Esophagus squamous epithelium (tissue), 5 donors: ENCODE results near the gene NEK9. TPM values are rescaled to one million over a fixed set of nuclear protein-coding genes. Genes with fewer than 3 reads are reported as not detected.

Experiments used
- DNase-seq: peaks from one replicate; lab custom pipeline; 2025; lab: John Stamatoyannopoulos, UW
- H3K27ac ChIP-seq, 4 donors: fragments of 200-600 bp; sonication (generic); one replicate each; pipeline ENCODE4 v1.5.1; 2016 to 2019; ENCODE audit warnings: mild to moderate bottlenecking in 1 of 4
- H3K27me3 ChIP-seq, 4 donors: fragments of 200-600 bp; sonication (generic); 1 replicate in 3 of 4; 2 replicates in 1 of 4; pipeline versions ENCODE4 v1.5.1 to v1.6.0; 2017 to 2021; ENCODE audit warnings: antibody characterized with exemption in 1 of 4
- H3K36me3 ChIP-seq, 3 donors: fragments of 200-600 bp; sonication (generic); one replicate each; pipeline ENCODE4 v1.5.1; 2016 to 2019
- H3K4me1 ChIP-seq, 3 donors: fragments of 200-600 bp; sonication (generic); one replicate each; pipeline ENCODE4 v1.5.1; 2017 to 2019
- H3K4me3 ChIP-seq, 4 donors: fragments of 200-600 bp; sonication (generic); 1 replicate in 3 of 4; 2 replicates in 1 of 4; pipeline ENCODE4 v1.5.1; 2016 to 2019; ENCODE audit warnings: mild to moderate bottlenecking in 2 of 4, moderate library complexity in 1 of 4
- H3K9me3 ChIP-seq, 3 donors: fragments of 200-600 bp; sonication (generic); one replicate each; pipeline ENCODE4 v1.5.1; 2016 to 2019
- CTCF ChIP-seq, 6 experiments: fragments of 450-650 bp in 4 of 6; fragments of 200-600 bp in 2 of 6; sonication (generic) in 2 of 6; IDR thresholded peaks; one replicate each; pipeline ENCODE4 v1.5.1; 2016 to 2019; ENCODE audit warnings: antibody characterized with exemption in 6 of 6, mild to moderate bottlenecking in 4 of 6, moderate library complexity in 4 of 6
- POLR2A ChIP-seq, 4 donors: fragments of 450-650 bp; IDR thresholded peaks; one replicate each; pipeline ENCODE4 v1.6.1; 2017; ENCODE audit warnings: antibody characterized with exemption in 4 of 4, mild to moderate bottlenecking in 4 of 4, moderate library complexity in 3 of 4
- WGBS, 2 donors: methylation state at CpG; one replicate each; pipeline ENCODE4 v1.1.5; 2018; 5-methylcytosine and 5-hydroxymethylcytosine counted together
- intact Hi-C: fragments of 100-400 bp; cut with DNase I; formaldehyde crosslinking; loops from one replicate; pipeline ENCODE4 v1.15.0; 2022
- total RNA-seq, 4 donors: library from RNA; depleted of rRNA; stranded (reverse); fragments of >200 nt; gene quantifications; one replicate each; pipeline ENCODE4 v1.1.0, GENCODE V29; 2016
- donor health status: DM: yes; HTN: yes; CAD: no.

NEK9 gene
- total RNA-seq, 4 donors from 2014 or later: 16.6 to 37.2 (median 17.8) TPM

- no peak overlapping the region for H3K27ac ChIP-seq
- no peaks in the 10 kb centered on the region for H3K27me3 ChIP-seq
- DNase-seq: no peak
- TF ChIP-seq CTCF (IDR thresholded peaks at IDR 0.05) (no peak), POLR2A (IDR thresholded peaks at IDR 0.05) (no peak)
- peaks cover 5 to 33% (median 8%) of the 10 kb centered on the region in 3 donors for H3K4me1 ChIP-seq
- H3K36me3 ChIP-seq: peaks cover 0 to 8% (median 0%) of the 10 kb centered on the region in 3 donors
- H3K4me3 ChIP-seq: no peak overlapping the region
- no peaks in the 10 kb centered on the region for H3K9me3 ChIP-seq
- intact Hi-C loops: no loop called here
These were observed 49.1 kb downstream of the NEK9 start for GRCh38 chr14:75077794-75078193.

DNA sequence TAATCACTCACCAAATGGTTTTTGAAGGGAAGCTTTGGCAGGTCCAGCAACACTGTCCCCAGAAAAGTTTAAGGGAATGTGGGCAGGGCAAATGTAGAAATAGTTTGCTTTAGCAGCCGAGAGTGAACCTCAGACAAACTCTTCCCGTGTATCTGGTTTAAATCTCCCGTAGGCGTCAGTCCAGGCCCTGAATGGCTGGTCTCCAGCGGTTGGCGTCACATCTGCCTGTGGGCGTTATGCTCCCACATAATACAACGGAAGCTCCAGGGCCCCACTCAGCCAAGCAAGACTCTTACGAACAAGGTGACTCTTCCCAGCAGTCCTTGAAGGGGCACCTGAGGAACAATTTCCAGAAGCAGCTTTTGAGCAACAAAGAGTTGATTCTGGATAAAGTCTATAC is 56.5 kb downstream of the NEK9 start:
- intact Hi-C loops: no loop called here
- TF ChIP-seq POLR2A (IDR thresholded peaks at IDR 0.05): no peak
- TF ChIP-seq CTCF (IDR thresholded peaks at IDR 0.05): no peak
- Histone ChIP-seq H3K4me3 (peak overlapping the region in 1 of 4 donors; percentile 50), H3K36me3 (no peaks in the 10 kb centered on the region), H3K27me3 (no peaks in the 10 kb centered on the region), H3K4me1 (peaks cover 15 to 46% (median 15%) of the 10 kb centered on the region in 3 donors), H3K9me3 (no peaks in the 10 kb centered on the region), H3K27ac (peak overlapping the region; percentile 85 to 94 (median 91))
- whole genome bisulfite sequencing, 2 donors: 24 to 60% methylated on average over 6 to 7 of the region's 9 CpGs
- no peak for DNase-seq

GRCh38 chr14:75069811-75070145 is 57.1 kb downstream of the NEK9 start:
- Histone ChIP-seq H3K36me3 (no peaks in the 10 kb centered on the region), H3K4me3 (peak overlapping the region; percentile 33 to 70 (median 46)), H3K27ac (peak overlapping the region; percentile 85 to 94 (median 91)), H3K27me3 (no peaks in the 10 kb centered on the region), H3K9me3 (no peaks in the 10 kb centered on the region), H3K4me1 (peaks cover 15 to 46% (median 15%) of the 10 kb centered on the region in 3 donors)
- 25% methylated on average over 3 of the region's 12 CpGs; no CpG with 5 or more reads in 1 of the 2 donors for WGBS, 2 donors
- no peak for DNase-seq
- intact Hi-C loops: no loop called here
- no peak for TF ChIP-seq POLR2A (IDR thresholded peaks at IDR 0.05)
- no peak for TF ChIP-seq CTCF (IDR thresholded peaks at IDR 0.05)

GRCh38 chr14:75069121-75069810 is 57.6 kb downstream of the NEK9 start, which contains the start of gene ZC2HC1C:
ZC2HC1C (plus strand) TSS chr14:75069641; CDS start chr14:75070574, 933 bp downstream.
- intact Hi-C loops: no loop called here
- Histone ChIP-seq H3K4me3 (peak within 1 kb of the TSS; percentile 33 to 70 (median 46)), H3K9me3 (no peaks in the 10 kb centered on the region), H3K27me3 (no peaks in the 10 kb centered on the region), H3K4me1 (peaks cover 17 to 51% (median 17%) of the 10 kb centered on the region in 3 donors), H3K36me3 (no peaks in the 10 kb centered on the region), H3K27ac (peak within 1 kb of the TSS; percentile 85 to 94 (median 91))
- TF ChIP-seq CTCF (IDR thresholded peaks at IDR 0.05) (peak in 2 of 6 experiments; percentile 8 to 17), POLR2A (IDR thresholded peaks at IDR 0.05) (peak in 2 of 4 donors; percentile 43 to 46)
- DNase-seq: peak; percentile 52
- WGBS, 2 donors: 0 to 5% methylated on average over 20 to 29 of the region's 58 CpGs
